Esophagus muscularis mucosa (tissue), 4 donors: ENCODE data around the gene CLDN24.

ENCODE experiments used
- CTCF ChIP-seq, 3 experiments: fragments of 200-600 bp in 2 of 3; fragments of 450-650 bp in 1 of 3; sonication (generic) in 2 of 3; IDR thresholded peaks; one replicate each; pipeline ENCODE4 v1.5.1; 2017 to 2019; ENCODE audit warnings: antibody characterized with exemption in 3 of 3, mild to moderate bottlenecking in 2 of 3, moderate library complexity in 1 of 3
- EP300 ChIP-seq: sonication (generic); formaldehyde crosslinking; IDR thresholded peaks from one replicate; pipeline ENCODE4 v1.6.1; 2017; ENCODE audit warnings: antibody characterized with exemption
- POLR2A ChIP-seq: fragments of 450-650 bp; IDR thresholded peaks from one replicate; pipeline ENCODE4 v1.6.1; 2017; ENCODE audit warnings: antibody characterized with exemption, moderate library complexity, mild to moderate bottlenecking, low read depth
- POLR2AphosphoS5 ChIP-seq, 2 donors: sonication (generic); formaldehyde crosslinking; IDR thresholded peaks; one replicate each; pipeline ENCODE4 v1.6.1; 2017; ENCODE audit warnings: antibody characterized with exemption in 2 of 2

- TF ChIP-seq POLR2A (no peak), CTCF (IDR thresholded peaks at IDR 0.05) (no peak), POLR2AphosphoS5 (IDR thresholded peaks at IDR 0.05) (no peak), EP300 (no peak)
Measured at GRCh38 chr4:183324619-183325018, 2.4 kb upstream of the CLDN24 start.
